ENCODE results near the gene SECTM1.

Gene SECTM1

GRCh38 chr17:82309656-82310570 is 23.7 kb downstream of the SECTM1 start:
- Histone ChIP-seq H3K4me3 (IDR thresholded peaks at IDR 0.05; ENCODE audit: insufficient read depth, low read depth, low read length) (no peak overlapping the region), H2AFZ (ENCODE audit: low read depth) (no peak overlapping the region), H3K9ac (no peak overlapping the region), H3K36me3 (ENCODE audit: insufficient read depth) (no peaks in the 10 kb centered on the region), H3K27me3 (ENCODE audit: insufficient read depth, low read depth) (peaks cover 79% of the 10 kb centered on the region), H3K79me2 (ENCODE audit: insufficient read depth, low read depth) (no peaks in the 10 kb centered on the region), H4K20me1 (ENCODE audit: insufficient read depth) (no peaks in the 10 kb centered on the region), H3K4me2 (no peak overlapping the region), H3K27ac (no peak overlapping the region), H3K4me1 (ENCODE audit: low read depth, poor library complexity, severe bottlenecking) (no peaks in the 10 kb centered on the region)
- no peak for TF ChIP-seq CTCF (conservative IDR thresholded peaks at IDR 0.05; ENCODE audit: low read depth, low read length)

- no peak overlapping the region for H2AFZ ChIP-seq (ENCODE audit: low read depth)
- H3K79me2 ChIP-seq (ENCODE audit: insufficient read depth, low read depth) = no peaks in the 10 kb centered on the region
- TF ChIP-seq CTCF (conservative IDR thresholded peaks at IDR 0.05; ENCODE audit: low read depth, low read length) = no peak
- H3K4me2 ChIP-seq = no peak overlapping the region
- peaks cover 5% of the 10 kb centered on the region for H3K4me1 ChIP-seq (ENCODE audit: low read depth, poor library complexity, severe bottlenecking)
- H4K20me1 ChIP-seq (ENCODE audit: insufficient read depth) = no peaks in the 10 kb centered on the region
- H3K36me3 ChIP-seq (ENCODE audit: insufficient read depth) = no peaks in the 10 kb centered on the region
- H3K9ac ChIP-seq = no peak overlapping the region
- no peak overlapping the region for H3K27ac ChIP-seq
- H3K27me3 ChIP-seq (ENCODE audit: insufficient read depth, low read depth) = peaks cover 38% of the 10 kb centered on the region
- no peak overlapping the region for H3K4me3 ChIP-seq (IDR thresholded peaks at IDR 0.05; ENCODE audit: insufficient read depth, low read depth, low read length)
These were observed 27.8 kb downstream of the SECTM1 start for GRCh38 chr17:82305727-82306300.

GRCh38 chr17:82304826-82305726 is 28.5 kb downstream of the SECTM1 start:
- Histone ChIP-seq H3K27ac (no peak overlapping the region), H3K9ac (no peak overlapping the region), H3K4me1 (ENCODE audit: low read depth, poor library complexity, severe bottlenecking) (peaks cover 10% of the 10 kb centered on the region), H3K79me2 (ENCODE audit: insufficient read depth, low read depth) (no peaks in the 10 kb centered on the region), H3K36me3 (ENCODE audit: insufficient read depth) (no peaks in the 10 kb centered on the region), H4K20me1 (ENCODE audit: insufficient read depth) (no peaks in the 10 kb centered on the region), H2AFZ (ENCODE audit: low read depth) (no peak overlapping the region), H3K27me3 (ENCODE audit: insufficient read depth, low read depth) (peaks cover 32% of the 10 kb centered on the region), H3K4me2 (no peak overlapping the region), H3K4me3 (IDR thresholded peaks at IDR 0.05; ENCODE audit: insufficient read depth, low read depth, low read length) (no peak overlapping the region)
- no peak for TF ChIP-seq CTCF (conservative IDR thresholded peaks at IDR 0.05; ENCODE audit: low read depth, low read length)

- TF ChIP-seq CTCF (conservative IDR thresholded peaks at IDR 0.05; ENCODE audit: low read depth, low read length) = no peak
- Histone ChIP-seq H3K27me3 (ENCODE audit: insufficient read depth, low read depth) (peaks cover 23% of the 10 kb centered on the region), H4K20me1 (ENCODE audit: insufficient read depth) (no peaks in the 10 kb centered on the region), H3K36me3 (ENCODE audit: insufficient read depth) (no peaks in the 10 kb centered on the region), H3K4me2 (no peak overlapping the region), H2AFZ (ENCODE audit: low read depth) (no peak overlapping the region), H3K4me3 (IDR thresholded peaks at IDR 0.05; ENCODE audit: insufficient read depth, low read depth, low read length) (no peak overlapping the region), H3K9ac (no peak overlapping the region), H3K4me1 (ENCODE audit: low read depth, poor library complexity, severe bottlenecking) (peaks cover 10% of the 10 kb centered on the region), H3K79me2 (ENCODE audit: insufficient read depth, low read depth) (no peaks in the 10 kb centered on the region), H3K27ac (no peak overlapping the region)
These were observed 29.4 kb downstream of the SECTM1 start for GRCh38 chr17:82303944-82304808.

Data from KMS-11 (cell line).